ENCODE data around the gene RASSF8. TPM values are rescaled to one million over a fixed set of nuclear protein-coding genes. Genes with fewer than 3 reads are reported as not detected.

RASSF8 gene
- total and polyA plus RNA-seq, 2 of the 8 experiments (the other 6 are each of a cell fraction or from before 2014, with no cell fraction given): 6.4 to 46.7 TPM

DNA sequence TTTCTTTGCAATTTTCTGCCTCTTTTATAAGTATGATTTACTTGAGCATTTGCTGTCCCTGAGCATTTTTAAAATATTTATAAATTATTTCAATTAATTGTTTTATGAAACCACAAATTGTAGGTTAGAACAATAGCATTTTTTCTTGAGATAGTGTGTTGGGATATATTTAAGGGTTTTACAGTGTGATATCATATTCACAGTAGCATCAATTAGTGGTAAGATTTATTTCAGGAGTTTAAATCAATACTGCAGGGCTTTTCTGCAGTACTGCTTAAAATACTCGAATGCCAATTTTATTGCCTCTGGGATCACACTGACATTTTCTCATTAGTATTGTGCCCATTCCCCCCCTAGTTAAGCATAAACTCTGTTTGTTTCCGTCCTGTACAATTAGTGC lies 84.2 kb downstream of the RASSF8 start:
- H2AK5ac ChIP-seq (ENCODE audit: low read depth, low read length): 0 out of 2 replicates have a peak overlapping the region, but pooled peaks have one; percentile 28
- no peak overlapping the region for H3K4ac ChIP-seq (replicated peaks; ENCODE audit: insufficient read length, low read depth, low read length)
- no peak overlapping the region for H3K56ac ChIP-seq (replicated peaks; ENCODE audit: insufficient read length, low read depth, low read length)
- H3K79me1 ChIP-seq (ENCODE audit: low read depth, low read length): no peaks in the 10 kb centered on the region
- H2BK20ac ChIP-seq (ENCODE audit: low read length): no peak overlapping the region
- H3K9ac ChIP-seq (replicated peaks in 1 of 4; ENCODE audit: extremely low read depth in 1 of 4, low read depth in 3 of 4, low read length in 3 of 4): no peak overlapping the region
- no peak overlapping the region for H4K5ac ChIP-seq (ENCODE audit: insufficient read length, low read depth, low read length)
- H4K8ac ChIP-seq (ENCODE audit: extremely low read depth, insufficient read depth, low read length): no peak overlapping the region
- no peak overlapping the region for H3K18ac ChIP-seq (ENCODE audit: extremely low read depth, low read length)
- CTCF ChIA-PET (ENCODE audit: partially characterized antibody): interaction anchor here (1.6 kb wide), 1 partner anchor 10 kb away, joined by 6 read pairs; no protein-coding TSS in a partner anchor
- DNase-seq (ENCODE audit: low read depth in 1 of 2, low spot score in 2 of 2) (no peak), FAIRE-seq (no peak)
- H3K79me2 ChIP-seq (ENCODE audit: control insufficient read depth in 1 of 2, insufficient read depth in 2 of 2, low read length in 2 of 2): peaks cover 0 to 40% of the 10 kb centered on the region in 2 experiments; a peak in 2 of 4 replicates
- H3K4me2 ChIP-seq (ENCODE audit: insufficient read depth in 1 of 2, low read depth in 2 of 2, low read length in 2 of 2): 0 out of 4 replicates have a peak overlapping the region, but pooled peaks of 1 of the 2 experiments have one; percentile 25
- WGBS, 2 experiments (ENCODE audit: extremely low coverage in 1 of 2, insufficient coverage in 1 of 2, insufficient read length in 1 of 2, insufficient replicate concordance in 2 of 2, low coverage in 1 of 2, low lambda C conversion rate in 2 of 2, missing lambda C conversion rate in 1 of 2): 90% methylated on average over 2 of the region's 2 CpGs; no CpG with 5 or more reads in 1 of the 2 experiments
- peaks cover 2 to 17% (median 5%) of the 10 kb centered on the region in 4 experiments; a peak in 4 of 7 replicates for H3K4me1 ChIP-seq (replicated peaks in 1 of 4; ENCODE audit: control insufficient read depth in 3 of 4, insufficient read depth in 4 of 4, low read length in 3 of 4)
- no peaks in the 10 kb centered on the region for H3K9me3 ChIP-seq (ENCODE audit: insufficient read depth in 2 of 2, low read depth in 1 of 2, low read length in 1 of 2)
- H3K36me3 ChIP-seq (ENCODE audit: control insufficient read depth in 2 of 4, insufficient read depth in 4 of 4, low read length in 3 of 4): no peaks in the 10 kb centered on the region
- no peak overlapping the region for H2AFZ ChIP-seq (ENCODE audit: low read length)
- H3K27me3 ChIP-seq (replicated peaks in 1 of 4; ENCODE audit: control insufficient read depth in 3 of 4, extremely low read depth in 1 of 4, insufficient read depth in 3 of 4, low read length in 3 of 4): peaks cover 0 to 1% (median 0%) of the 10 kb centered on the region in 4 experiments; a peak in 1 of 7 replicates
- no peak overlapping the region for H3K14ac ChIP-seq (ENCODE audit: insufficient read length)
- H2BK120ac ChIP-seq (replicated peaks; ENCODE audit: low read depth, low read length): no peak overlapping the region
- peaks cover 2% of the 10 kb centered on the region; the same call in 1 of the 2 replicates for H3K23me2 ChIP-seq (ENCODE audit: low read depth, low read length)
- H3K23ac ChIP-seq (ENCODE audit: insufficient read length): no peak overlapping the region
- H4K20me1 ChIP-seq (replicated peaks in 1 of 2; ENCODE audit: control insufficient read depth in 1 of 2, insufficient read depth in 2 of 2, low read length in 2 of 2): peaks cover 5 to 8% of the 10 kb centered on the region in 2 experiments
- no peak overlapping the region for H2BK15ac ChIP-seq (ENCODE audit: low read length)
- no peak overlapping the region for H3K4me3 ChIP-seq (ENCODE audit: extremely low read depth in 1 of 4, insufficient read depth in 2 of 4, low read depth in 3 of 4, low read length in 4 of 4)
- no peak overlapping the region for H2BK12ac ChIP-seq (ENCODE audit: low read depth, low read length)
- H2BK5ac ChIP-seq (ENCODE audit: low read depth, low read length): no peak overlapping the region
- POLR2A ChIA-PET (ENCODE audit: partially characterized antibody): no interaction called here
- H3K27ac ChIP-seq (ENCODE audit: low read depth, low read length): no peak overlapping the region
- H4K91ac ChIP-seq (replicated peaks; ENCODE audit: insufficient read length, low read length): no peak overlapping the region
- no peak for TF ChIP-seq BRCA1 (IDR thresholded peaks at IDR 0.05; ENCODE audit: low read depth, low read length)
- TF ChIP-seq TBP (IDR thresholded peaks at IDR 0.05; ENCODE audit: low read depth, low read length): no peak
- TF ChIP-seq EGR1 (IDR thresholded peaks at IDR 0.05; ENCODE audit: borderline replicate concordance, low read depth, low read length): no peak
- TF ChIP-seq, protein P1, sequence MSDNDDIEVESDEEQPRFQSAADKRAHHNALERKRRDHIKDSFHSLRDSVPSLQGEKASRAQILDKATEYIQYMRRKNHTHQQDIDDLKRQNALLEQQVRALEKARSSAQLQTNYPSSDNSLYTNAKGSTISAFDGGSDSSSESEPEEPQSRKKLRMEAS (IDR thresholded peaks at IDR 0.05): no peak
- TF ChIP-seq KDM5A (IDR thresholded peaks at IDR 0.05; ENCODE audit: low read length): no peak
- TF ChIP-seq, protein P2, sequence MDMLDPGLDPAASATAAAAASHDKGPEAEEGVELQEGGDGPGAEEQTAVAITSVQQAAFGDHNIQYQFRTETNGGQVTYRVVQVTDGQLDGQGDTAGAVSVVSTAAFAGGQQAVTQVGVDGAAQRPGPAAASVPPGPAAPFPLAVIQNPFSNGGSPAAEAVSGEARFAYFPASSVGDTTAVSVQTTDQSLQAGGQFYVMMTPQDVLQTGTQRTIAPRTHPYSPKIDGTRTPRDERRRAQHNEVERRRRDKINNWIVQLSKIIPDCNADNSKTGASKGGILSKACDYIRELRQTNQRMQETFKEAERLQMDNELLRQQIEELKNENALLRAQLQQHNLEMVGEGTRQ (IDR thresholded peaks at IDR 0.05; ENCODE audit: low read length): no peak
- TF ChIP-seq BCL11A (IDR thresholded peaks at IDR 0.05; ENCODE audit: low read depth in 2 of 2, low read length in 2 of 2): no peak
- TF ChIP-seq, protein P3, sequence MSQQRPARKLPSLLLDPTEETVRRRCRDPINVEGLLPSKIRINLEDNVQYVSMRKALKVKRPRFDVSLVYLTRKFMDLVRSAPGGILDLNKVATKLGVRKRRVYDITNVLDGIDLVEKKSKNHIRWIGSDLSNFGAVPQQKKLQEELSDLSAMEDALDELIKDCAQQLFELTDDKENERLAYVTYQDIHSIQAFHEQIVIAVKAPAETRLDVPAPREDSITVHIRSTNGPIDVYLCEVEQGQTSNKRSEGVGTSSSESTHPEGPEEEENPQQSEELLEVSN (IDR thresholded peaks at IDR 0.05): no peak
- no peak for TF ChIP-seq NRF1 (IDR thresholded peaks at IDR 0.05; ENCODE audit: low read depth, low read length)
- TF ChIP-seq SIN3A (conservative IDR thresholded peaks at IDR 0.05 in 1 of 2, IDR thresholded peaks at IDR 0.05 in 1 of 2; ENCODE audit: low read depth in 1 of 2, low read length in 2 of 2): no peak
- TF ChIP-seq RNF2 (IDR thresholded peaks at IDR 0.05; ENCODE audit: borderline replicate concordance, low read depth, low read length, missing control alignments, poor library complexity, severe bottlenecking): no peak
